Measurements from ENCODE around the gene AP3B1. TPM values are rescaled to one million over a fixed set of nuclear protein-coding genes. Genes with fewer than 3 reads are reported as not detected.

Gene AP3B1
- polyA plus RNA-seq, 1 of the 3 experiments (the other 2 are of a cell fraction), result 18.0 TPM

GRCh38 chr5:78078858-78079257 is 215.6 kb downstream of the AP3B1 start (continued):
- no peak for TF ChIP-seq MAX (IDR thresholded peaks at IDR 0.05; ENCODE audit: low read depth)

GRCh38 chr5:78077369-78078068 is 217.0 kb downstream of the AP3B1 start:
- POLR2A ChIA-PET, result no interaction called here
- peaks cover 0 to 11% of the 10 kb centered on the region in 2 experiments for H3K36me3 ChIP-seq (replicated peaks in 1 of 2; ENCODE audit: control insufficient read depth in 1 of 2, insufficient read depth in 2 of 2, low read length in 1 of 2)
- no peak overlapping the region for H3K27ac ChIP-seq (ENCODE audit: low read depth in 2 of 2, low read length in 1 of 2)
- peaks cover 3% of the 10 kb centered on the region for H3F3A ChIP-seq (replicated peaks; ENCODE audit: insufficient read depth)
- H3K4me2 ChIP-seq, result no peak overlapping the region
- H2AFZ ChIP-seq (ENCODE audit: low read depth), result no peak overlapping the region
- no peaks in the 10 kb centered on the region for H4K20me1 ChIP-seq (ENCODE audit: insufficient read depth)
- H3K79me2 ChIP-seq (ENCODE audit: insufficient read depth), result no peaks in the 10 kb centered on the region
- H3K9me3 ChIP-seq, result no peaks in the 10 kb centered on the region
- 98% methylated on average over 4 of the region's 4 CpGs for WGBS (ENCODE audit: low lambda C conversion rate)
- H3K4me1 ChIP-seq (ENCODE audit: control insufficient read depth in 1 of 2, insufficient read depth in 2 of 2, low read depth in 1 of 2, low read length in 1 of 2), result no peaks in the 10 kb centered on the region
- H3K9ac ChIP-seq, result no peak overlapping the region
- CTCF ChIA-PET, result no interaction called here
- DNase-seq, result no peak
- no peaks in the 10 kb centered on the region for H3K27me3 ChIP-seq (ENCODE audit: insufficient read depth)
- no peak overlapping the region for H3K4me3 ChIP-seq (ENCODE audit: low read depth in 2 of 2, low read length in 1 of 2)
- TF ChIP-seq PBX3 (IDR thresholded peaks at IDR 0.05), result no peak
- no peak for TF ChIP-seq SMC3 (IDR thresholded peaks at IDR 0.05; ENCODE audit: low read depth, low read length)
- TF ChIP-seq ZBTB33 (IDR thresholded peaks at IDR 0.05; ENCODE audit: borderline replicate concordance, low read depth), result no peak
- TF ChIP-seq RCOR1 (IDR thresholded peaks at IDR 0.05; ENCODE audit: low read length), result no peak
- no peak for TF ChIP-seq MEF2A (IDR thresholded peaks at IDR 0.05; ENCODE audit: borderline replicate concordance, low read depth)
- no peak for TF ChIP-seq FOXJ3 (CRISPR knock-in tag; IDR thresholded peaks at IDR 0.05)
- no peak for TF ChIP-seq FOXM1 (IDR thresholded peaks at IDR 0.05; ENCODE audit: low read depth)
- no peak for TF ChIP-seq CTCF (IDR thresholded peaks at IDR 0.05)
- TF ChIP-seq NRF1 (IDR thresholded peaks at IDR 0.05; ENCODE audit: low read depth, low read length), result no peak
- TF ChIP-seq MXI1 (IDR thresholded peaks at IDR 0.05; ENCODE audit: low read depth, low read length), result no peak
- TF ChIP-seq GABPA (IDR thresholded peaks at IDR 0.05; ENCODE audit: low read depth), result no peak
- no peak for TF ChIP-seq RFX5 (IDR thresholded peaks at IDR 0.05; ENCODE audit: low read length)
- no peak for TF ChIP-seq JUND (IDR thresholded peaks at IDR 0.05)
- TF ChIP-seq TCF12 (IDR thresholded peaks at IDR 0.05), result no peak
- TF ChIP-seq REST (IDR thresholded peaks at IDR 0.05; ENCODE audit: low read depth, low read length), result no peak
- TF ChIP-seq TAF1 (IDR thresholded peaks at IDR 0.05; ENCODE audit: borderline replicate concordance, low read depth, low read length), result no peak
- TF ChIP-seq RXRA (IDR thresholded peaks at IDR 0.05; ENCODE audit: borderline replicate concordance, low read depth), result no peak
- TF ChIP-seq IRF3 (IDR thresholded peaks at IDR 0.05; ENCODE audit: low read depth, low read length), result no peak
- no peak for TF ChIP-seq TEAD4 (IDR thresholded peaks at IDR 0.05; ENCODE audit: borderline replicate concordance, insufficient read depth)
- H3K9me2 ChIP-seq, result no peaks in the 10 kb centered on the region
